Measurements from ENCODE around the gene ZBTB20.

Gene ZBTB20

GRCh38 chr3:114640126-114640525, 507.0 kb downstream of the ZBTB20 start:
- FAIRE-seq (no peak), DNase-seq (ENCODE audit: low spot score) (no peak)

GRCh38 chr3:114639171-114639570, 507.9 kb downstream of the ZBTB20 start:
- FAIRE-seq, result no peak

GRCh38 chr3:114635878-114636277, 511.2 kb downstream of the ZBTB20 start:
- DNase-seq (ENCODE audit: low spot score) (no peak), FAIRE-seq (no peak)

More at GRCh38 chr3:114639171-114639570, 507.9 kb downstream of the ZBTB20 start:
- DNase-seq (ENCODE audit: low spot score), result no peak

- FAIRE-seq (no peak), DNase-seq (ENCODE audit: low spot score) (no peak)
These were observed 512.5 kb downstream of the ZBTB20 start for GRCh38 chr3:114634635-114635034.

GRCh38 chr3:114632757-114633424, 514.2 kb downstream of the ZBTB20 start:
- FAIRE-seq (no peak), DNase-seq (ENCODE audit: low spot score) (no peak)

GRCh38 chr3:114627770-114628169, 519.3 kb downstream of the ZBTB20 start:
- no peak for FAIRE-seq
- DNase-seq (ENCODE audit: low spot score), result no peak

- FAIRE-seq, result no peak
- no peak for DNase-seq (ENCODE audit: low spot score)
These were observed 520.3 kb downstream of the ZBTB20 start for GRCh38 chr3:114626751-114627150.

GRCh38 chr3:114624571-114625181, 522.4 kb downstream of the ZBTB20 start:
- DNase-seq (ENCODE audit: low spot score), result peak; percentile 97
- FAIRE-seq, result peak; percentile 93

- peak; percentile 22 for DNase-seq (ENCODE audit: low spot score)
- no peak for FAIRE-seq
These were observed 523.0 kb downstream of the ZBTB20 start for GRCh38 chr3:114624047-114624445.

GRCh38 chr3:114623420-114624046, 523.6 kb downstream of the ZBTB20 start:
- no peak for DNase-seq (ENCODE audit: low spot score)
- FAIRE-seq, result no peak

- FAIRE-seq (peak; percentile 77), DNase-seq (ENCODE audit: low spot score) (no peak)
These were observed 525.1 kb downstream of the ZBTB20 start for GRCh38 chr3:114622001-114622400.

- DNase-seq (ENCODE audit: low spot score) (no peak), FAIRE-seq (no peak)
These were observed 527.3 kb downstream of the ZBTB20 start for GRCh38 chr3:114619771-114620170.

- FAIRE-seq, result no peak
- no peak for DNase-seq (ENCODE audit: low spot score)
These were observed 531.5 kb downstream of the ZBTB20 start for GRCh38 chr3:114615523-114616085.

- no peak for FAIRE-seq
- DNase-seq (ENCODE audit: low spot score), result no peak
These were observed 537.0 kb downstream of the ZBTB20 start for GRCh38 chr3:114609973-114610630.

- FAIRE-seq (peak; percentile 69), DNase-seq (ENCODE audit: low spot score) (peak; percentile 46)
These were observed 538.8 kb downstream of the ZBTB20 start for GRCh38 chr3:114608293-114608692.

- FAIRE-seq (no peak), DNase-seq (ENCODE audit: low spot score) (no peak)
These were observed 540.8 kb downstream of the ZBTB20 start for GRCh38 chr3:114606336-114606735.

GRCh38 chr3:114600571-114600970, 546.5 kb downstream of the ZBTB20 start:
- no peak for DNase-seq (ENCODE audit: low spot score)
- no peak for FAIRE-seq

GRCh38 chr3:114597871-114598270, 549.2 kb downstream of the ZBTB20 start:
- DNase-seq (ENCODE audit: low spot score), result no peak
- no peak for FAIRE-seq

- FAIRE-seq, result no peak
- no peak for DNase-seq (ENCODE audit: low spot score)
These were observed 550.1 kb downstream of the ZBTB20 start for GRCh38 chr3:114597012-114597411.

- DNase-seq (ENCODE audit: low spot score) (no peak), FAIRE-seq (no peak)
These were observed 550.9 kb downstream of the ZBTB20 start for GRCh38 chr3:114596147-114596546.

GRCh38 chr3:114595522-114596028, 551.5 kb downstream of the ZBTB20 start:
- no peak for DNase-seq (ENCODE audit: low spot score)
- no peak for FAIRE-seq
